Calu3 (cell line): ENCODE data around the gene TMEM37. TPM values are rescaled to one million over a fixed set of nuclear protein-coding genes. Genes with fewer than 3 reads are reported as not detected.

ENCODE experiments used
- BruUV-seq: library from RNA; stranded (reverse); fragments of 400-500 nt; replicated peaks from 2 replicates; lab custom pipeline; 2021; lab: Mats Ljungman, UMichigan
- CTCF ChIA-PET: fragments of 300-600 bp; sonication (Branson Sonifier 250); formaldehyde crosslinking; loops from one replicate; lab custom pipeline; 2022; ENCODE audit warnings: antibody characterized with exemption; lab: Charles Lee
- DNase-seq: peaks from one replicate; pipeline ENCODE4 v3.0.0; 2022
- H3K27ac Mint-ChIP-seq: one replicate; pipeline ENCODE4 v1.8.0; 2022; ENCODE audit warnings: mixed read lengths; ENCODE audit not compliant: unreplicated experiment
- H3K27me3 Mint-ChIP-seq: one replicate; pipeline ENCODE4 v1.8.0; 2022; ENCODE audit warnings: mixed read lengths; ENCODE audit not compliant: unreplicated experiment
- H3K36me3 Mint-ChIP-seq: one replicate; pipeline ENCODE4 v1.8.0; 2022; ENCODE audit warnings: mild to moderate bottlenecking, moderate library complexity, mixed read lengths; ENCODE audit not compliant: insufficient read depth, unreplicated experiment
- H3K4me1 Mint-ChIP-seq: one replicate; pipeline ENCODE4 v1.8.0; 2022; ENCODE audit warnings: mild to moderate bottlenecking, low read depth, mixed read lengths; ENCODE audit not compliant: unreplicated experiment
- H3K4me3 Mint-ChIP-seq: one replicate; pipeline ENCODE4 v1.8.0; 2022; ENCODE audit warnings: mild to moderate bottlenecking, low read depth, moderate library complexity, mixed read lengths; ENCODE audit not compliant: unreplicated experiment
- H3K9me3 Mint-ChIP-seq: one replicate; pipeline ENCODE4 v1.8.0; 2022; ENCODE audit warnings: low read depth, mixed read lengths; ENCODE audit not compliant: unreplicated experiment
- CTCF ChIP-seq: fragments of 200-600 bp; IDR thresholded peaks from one replicate; pipeline ENCODE4 v1.8.0; 2022; ENCODE audit warnings: antibody characterized with exemption; ENCODE audit not compliant: unreplicated experiment
- intact Hi-C: fragments of 100-400 bp; cut with micrococcal nuclease; formaldehyde crosslinking; loops from one replicate; pipeline ENCODE4 v1.10.0; 2022; ENCODE audit not compliant: unreplicated experiment
- total RNA-seq: library from RNA; stranded (reverse); gene quantifications from 2 replicates; pipeline ENCODE4 v1.2.3, GENCODE V29; 2022

TMEM37 gene
- total RNA-seq, 1 experiment from 2014 or later: 0.76 TPM

DNA sequence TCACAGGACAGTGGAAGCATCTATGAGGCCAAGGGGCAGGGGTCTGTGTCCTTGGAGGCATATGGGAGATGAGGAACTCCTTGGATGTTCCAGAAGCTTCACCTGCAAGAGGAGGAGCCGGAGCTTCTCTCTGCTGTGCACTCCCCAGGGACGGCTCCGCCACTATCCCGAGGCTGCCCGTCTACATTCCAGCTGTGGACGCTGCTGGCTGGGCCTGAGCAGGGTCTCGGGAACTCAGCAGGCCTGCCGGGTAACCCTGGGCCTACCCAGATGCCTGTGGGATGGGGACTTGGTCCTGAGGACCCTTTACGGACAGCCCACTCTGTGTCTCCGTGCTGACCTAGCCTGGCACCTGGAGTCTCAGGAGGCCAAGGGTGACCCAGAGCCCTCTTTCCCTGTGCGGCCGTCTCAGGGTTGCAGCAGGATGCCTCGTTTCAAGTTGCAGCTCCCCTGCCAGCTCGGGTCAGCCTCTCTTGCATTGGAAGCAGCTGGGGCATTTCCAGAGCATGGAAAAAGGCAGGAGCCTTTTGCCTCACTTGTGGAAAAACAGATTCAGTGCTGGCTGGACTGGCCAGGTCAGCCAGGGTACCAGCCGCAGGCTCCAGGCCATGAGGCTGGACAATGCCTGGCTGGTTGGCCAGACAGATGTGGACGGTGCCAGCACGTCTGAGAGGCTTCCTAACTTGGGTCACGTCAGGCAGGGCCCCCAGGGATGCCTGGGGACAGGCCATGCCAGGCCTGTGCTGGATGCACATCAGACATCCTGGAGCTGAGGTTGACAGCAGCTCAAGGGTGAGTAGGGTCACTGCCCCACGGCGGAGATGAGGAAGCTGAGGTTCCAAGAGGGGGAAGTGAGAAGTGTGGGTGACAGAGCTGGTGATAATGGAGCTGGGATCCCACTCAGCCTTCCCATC lies 51.1 kb downstream of the TMEM37 start:
- BruUV-seq: no TSS peak
- no peak overlapping the region for H3K4me3 Mint-ChIP-seq
- no peak overlapping the region for H3K27ac Mint-ChIP-seq
- H3K9me3 Mint-ChIP-seq: no peaks in the 10 kb centered on the region
- H3K4me1 Mint-ChIP-seq: peaks cover 42% of the 10 kb centered on the region
- no peak for DNase-seq
- CTCF ChIA-PET: interaction anchor here (1.0 kb wide), 1 partner anchor 13 kb away, joined by 3 read pairs; no protein-coding TSS in a partner anchor
- TF ChIP-seq CTCF: no peak
- intact Hi-C loops: no loop called here
- H3K27me3 Mint-ChIP-seq: no peaks in the 10 kb centered on the region
- peaks cover 11% of the 10 kb centered on the region for H3K36me3 Mint-ChIP-seq

DNA sequence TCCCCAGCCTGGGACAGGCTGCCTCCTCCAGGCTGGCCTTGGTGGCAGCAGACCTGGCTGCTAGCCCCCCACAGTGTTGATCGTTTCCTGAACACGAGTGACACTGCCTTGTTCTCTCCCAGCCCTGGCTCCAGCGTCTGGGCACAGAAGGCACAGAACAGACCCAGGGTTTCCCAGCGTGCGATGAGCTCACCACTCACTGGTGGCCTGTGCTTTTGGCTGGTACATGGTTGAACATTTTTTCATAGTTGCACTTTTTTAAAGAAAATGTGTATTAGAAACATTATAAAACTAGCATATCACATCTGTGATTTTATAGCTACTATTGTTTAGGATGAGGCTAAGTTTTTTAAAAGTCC lies 51.7 kb downstream of the TMEM37 start:
- H3K4me3 Mint-ChIP-seq: no peak overlapping the region
- H3K27ac Mint-ChIP-seq: no peak overlapping the region
- BruUV-seq: no TSS peak
- DNase-seq: no peak
- TF ChIP-seq CTCF: no peak
- H3K9me3 Mint-ChIP-seq: no peaks in the 10 kb centered on the region
- H3K4me1 Mint-ChIP-seq: peaks cover 48% of the 10 kb centered on the region
- intact Hi-C loops: no loop called here
- peaks cover 17% of the 10 kb centered on the region for H3K36me3 Mint-ChIP-seq
- CTCF ChIA-PET: interaction anchor here (1.0 kb wide), 1 partner anchor 14 kb away, joined by 3 read pairs; no protein-coding TSS in a partner anchor
- H3K27me3 Mint-ChIP-seq: no peaks in the 10 kb centered on the region

- no TSS peak for BruUV-seq
- peaks cover 17% of the 10 kb centered on the region for H3K36me3 Mint-ChIP-seq
- CTCF ChIA-PET: no interaction called here
- no peak overlapping the region for H3K27ac Mint-ChIP-seq
- H3K4me3 Mint-ChIP-seq: no peak overlapping the region
- no peak for TF ChIP-seq CTCF
- peaks cover 55% of the 10 kb centered on the region for H3K4me1 Mint-ChIP-seq
- no peaks in the 10 kb centered on the region for H3K27me3 Mint-ChIP-seq
- DNase-seq: no peak
- H3K9me3 Mint-ChIP-seq: no peaks in the 10 kb centered on the region
- intact Hi-C loops: no loop called here
These were observed 52.5 kb downstream of the TMEM37 start for GRCh38 chr2:119483896-119484718.

DNA sequence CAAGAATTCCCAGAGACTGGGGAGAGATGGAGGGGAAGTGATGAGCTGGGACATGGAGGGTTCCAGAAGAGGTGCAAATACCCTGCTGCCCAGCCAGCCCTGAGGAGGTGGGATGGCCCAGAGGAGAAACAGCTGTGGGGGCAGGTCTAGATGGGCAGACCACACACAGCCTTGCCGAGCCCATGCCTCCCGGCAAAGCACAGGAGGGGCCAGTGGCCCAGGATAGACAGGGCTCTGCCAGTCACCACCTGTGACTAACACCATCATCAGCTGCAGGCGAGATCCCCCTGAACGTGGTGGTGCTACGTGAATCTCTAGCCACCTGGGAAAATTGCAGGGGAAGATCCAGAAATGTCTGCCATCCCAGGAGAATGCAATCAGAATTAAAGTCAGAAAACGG lies 53.2 kb downstream of the TMEM37 start:
- H3K27me3 Mint-ChIP-seq: no peaks in the 10 kb centered on the region
- no peaks in the 10 kb centered on the region for H3K9me3 Mint-ChIP-seq
- peaks cover 63% of the 10 kb centered on the region for H3K4me1 Mint-ChIP-seq
- CTCF ChIA-PET: interaction anchor here (1.8 kb wide), 1 partner anchor 9 kb away, joined by 7 read pairs; no protein-coding TSS in a partner anchor
- no TSS peak for BruUV-seq
- no peak for TF ChIP-seq CTCF
- H3K27ac Mint-ChIP-seq: no peak overlapping the region
- no peak for DNase-seq
- intact Hi-C loops: loop anchor here (5.0 kb wide), 1 partner anchor 67 kb away; no protein-coding TSS in a partner anchor
- H3K4me3 Mint-ChIP-seq: no peak overlapping the region
- peaks cover 17% of the 10 kb centered on the region for H3K36me3 Mint-ChIP-seq
